Measurements from ENCODE around the gene TDRD1. TPM values are rescaled to one million over a fixed set of nuclear protein-coding genes. Genes with fewer than 3 reads are reported as not detected.

Gene TDRD1
- total RNA-seq, 1 experiment from 2014 or later: not detected

DNA sequence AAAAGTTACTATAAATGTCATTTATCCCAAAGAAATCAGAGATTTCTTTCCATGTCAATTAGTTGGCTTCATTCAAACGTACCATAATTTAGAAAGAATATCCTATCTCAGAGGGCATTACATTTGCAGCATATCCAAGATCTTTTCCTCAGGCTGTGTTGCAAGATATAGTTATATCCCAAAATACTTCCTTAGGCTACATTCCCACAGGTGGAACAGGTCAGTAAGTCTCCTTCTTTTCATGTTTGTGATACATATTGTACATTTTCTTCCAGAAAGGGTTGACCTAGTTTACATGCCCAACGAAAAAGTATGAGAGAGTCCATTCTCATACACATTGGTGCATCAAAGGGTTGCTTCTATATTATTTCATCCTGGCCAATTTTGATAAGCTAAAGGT, 33.0 kb downstream of the TDRD1 start:
- no peak for DNase-seq (ENCODE audit: low read depth, low spot score)
- in situ Hi-C loops (cut with HindIII; ENCODE audit: low pct_unique_long_range_greater_than_20kb, low sequenced_read_pairs): no loop called here

GRCh38 chr10:114215033-114215432, 35.9 kb downstream of the TDRD1 start:
- DNase-seq (ENCODE audit: low read depth, low spot score): no peak
- in situ Hi-C loops (cut with HindIII; ENCODE audit: low pct_unique_long_range_greater_than_20kb, low sequenced_read_pairs): no loop called here

DNA sequence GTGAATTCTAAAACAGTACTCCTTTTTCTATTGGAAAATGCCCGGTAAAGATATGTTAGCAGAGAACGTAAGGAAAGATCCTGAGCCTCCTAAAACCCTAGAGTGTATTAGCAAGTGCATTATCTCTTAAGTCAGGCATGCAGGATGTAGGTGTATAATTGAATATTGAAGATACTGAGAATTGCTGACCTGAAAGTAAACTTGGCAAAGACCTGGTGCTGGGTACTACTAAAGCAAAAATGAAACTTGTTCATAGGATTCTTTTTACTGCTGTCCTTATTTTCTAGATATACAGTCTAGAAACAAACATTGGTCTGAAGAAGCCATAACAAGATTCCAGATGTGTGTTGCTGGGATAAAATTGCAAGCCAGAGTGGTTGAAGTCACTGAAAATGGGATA, 41.1 kb downstream of the TDRD1 start:
- in situ Hi-C loops (cut with HindIII; ENCODE audit: low pct_unique_long_range_greater_than_20kb, low sequenced_read_pairs): no loop called here
- no peak for DNase-seq (ENCODE audit: low read depth, low spot score)

GRCh38 chr10:114221235-114221634, 42.1 kb downstream of the TDRD1 start:
- in situ Hi-C loops (cut with HindIII; ENCODE audit: low pct_unique_long_range_greater_than_20kb, low sequenced_read_pairs): no loop called here
- DNase-seq (ENCODE audit: low read depth, low spot score): no peak

DNA sequence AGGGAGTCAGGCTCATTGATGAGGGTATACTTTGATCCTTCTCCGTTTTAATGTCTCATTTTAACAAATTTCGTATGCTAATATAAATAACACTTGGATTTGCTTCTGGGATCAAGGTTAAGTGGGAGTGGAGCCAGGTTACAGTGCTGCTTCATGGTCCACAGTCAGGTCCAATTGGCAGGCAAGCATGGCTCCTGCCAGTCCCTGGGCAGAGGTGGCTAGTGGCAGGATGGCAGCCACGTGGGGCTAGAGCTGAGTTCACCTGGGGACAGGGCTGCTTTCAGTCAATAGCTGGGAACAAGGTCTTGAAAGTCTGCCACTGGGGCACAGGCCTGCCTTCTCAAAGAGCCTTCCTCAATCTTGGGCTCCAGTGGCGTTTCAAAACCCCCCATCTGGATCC, 43.9 kb downstream of the TDRD1 start:
- DNase-seq (ENCODE audit: low read depth, low spot score): no peak
- in situ Hi-C loops (cut with HindIII; ENCODE audit: low pct_unique_long_range_greater_than_20kb, low sequenced_read_pairs): no loop called here

GRCh38 chr10:114228156-114228555, 49.0 kb downstream of the TDRD1 start:
- in situ Hi-C loops (cut with HindIII; ENCODE audit: low pct_unique_long_range_greater_than_20kb, low sequenced_read_pairs): no loop called here
- no peak for DNase-seq (ENCODE audit: low read depth, low spot score)

DNA sequence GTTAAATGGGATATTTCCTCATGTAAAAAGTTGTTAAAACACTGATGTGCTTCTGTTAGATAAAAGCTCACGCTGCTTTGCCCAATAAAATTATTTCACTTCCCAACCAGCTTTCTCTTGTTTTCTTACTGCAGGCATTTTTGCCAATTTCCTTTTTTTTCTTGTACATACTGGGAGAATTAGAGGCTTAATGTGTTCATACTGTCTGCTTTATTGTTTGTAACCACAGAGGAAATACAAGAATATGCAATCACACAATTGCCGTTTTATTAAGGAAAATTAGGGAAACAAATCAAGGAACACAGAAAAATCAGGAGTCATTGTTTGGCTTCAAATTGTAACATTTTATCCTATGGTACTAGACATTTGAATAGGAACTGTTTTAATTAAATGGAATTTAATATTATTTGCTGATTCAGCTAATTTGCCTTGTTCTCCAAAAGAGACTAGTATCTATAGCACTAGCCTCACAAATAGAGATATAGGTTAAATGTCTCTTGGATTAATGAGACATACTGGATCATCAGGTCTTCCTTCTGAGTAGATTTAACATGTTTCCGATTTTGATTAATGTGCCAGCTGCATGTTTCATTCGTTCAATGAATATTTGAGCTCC, 53.5 kb downstream of the TDRD1 start:
- DNase-seq (ENCODE audit: low read depth, low spot score): no peak
- in situ Hi-C loops (cut with HindIII; ENCODE audit: low pct_unique_long_range_greater_than_20kb, low sequenced_read_pairs): no loop called here

DNA sequence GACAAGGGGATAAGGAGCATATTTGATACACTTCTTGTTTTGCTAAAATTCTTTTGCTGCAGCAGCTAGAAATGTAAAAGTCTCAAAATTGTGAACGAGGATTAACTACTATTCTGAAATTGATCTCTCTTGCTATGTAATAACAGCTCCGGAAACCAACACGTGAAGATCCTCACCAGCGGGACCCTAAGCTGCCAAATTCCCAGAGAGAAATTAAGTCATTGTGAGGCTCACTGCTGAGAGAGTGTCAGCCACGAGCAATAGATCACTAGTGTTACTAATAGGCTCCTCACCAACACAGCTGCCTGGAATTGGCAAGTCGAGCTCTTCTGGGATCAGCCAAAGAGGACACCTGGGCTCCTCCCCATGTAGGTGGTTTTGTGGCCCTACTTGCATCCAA, 54.3 kb downstream of the TDRD1 start:
- DNase-seq (ENCODE audit: low read depth, low spot score): no peak
- in situ Hi-C loops (cut with HindIII; ENCODE audit: low pct_unique_long_range_greater_than_20kb, low sequenced_read_pairs): no loop called here

DNA sequence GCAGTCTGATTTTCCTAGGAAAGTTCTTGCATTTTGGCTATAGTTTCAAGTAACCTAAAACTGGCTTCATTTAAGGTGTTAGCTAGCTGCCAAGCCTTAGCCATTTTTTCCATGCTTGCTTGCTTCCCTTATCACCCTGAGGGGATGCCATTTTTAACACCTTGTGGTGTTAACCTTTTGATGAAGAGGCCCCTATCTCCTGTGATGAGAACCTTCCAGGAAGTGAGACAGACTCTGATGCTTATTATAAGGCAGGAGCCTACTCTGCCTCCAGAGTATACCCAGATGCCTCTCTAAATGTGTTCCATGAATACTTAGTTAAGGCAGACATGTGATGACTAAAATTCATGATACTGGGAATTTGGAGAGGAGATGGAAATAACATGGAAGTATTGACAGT, 55.0 kb downstream of the TDRD1 start:
- in situ Hi-C loops (cut with HindIII; ENCODE audit: low pct_unique_long_range_greater_than_20kb, low sequenced_read_pairs): no loop called here

DNA sequence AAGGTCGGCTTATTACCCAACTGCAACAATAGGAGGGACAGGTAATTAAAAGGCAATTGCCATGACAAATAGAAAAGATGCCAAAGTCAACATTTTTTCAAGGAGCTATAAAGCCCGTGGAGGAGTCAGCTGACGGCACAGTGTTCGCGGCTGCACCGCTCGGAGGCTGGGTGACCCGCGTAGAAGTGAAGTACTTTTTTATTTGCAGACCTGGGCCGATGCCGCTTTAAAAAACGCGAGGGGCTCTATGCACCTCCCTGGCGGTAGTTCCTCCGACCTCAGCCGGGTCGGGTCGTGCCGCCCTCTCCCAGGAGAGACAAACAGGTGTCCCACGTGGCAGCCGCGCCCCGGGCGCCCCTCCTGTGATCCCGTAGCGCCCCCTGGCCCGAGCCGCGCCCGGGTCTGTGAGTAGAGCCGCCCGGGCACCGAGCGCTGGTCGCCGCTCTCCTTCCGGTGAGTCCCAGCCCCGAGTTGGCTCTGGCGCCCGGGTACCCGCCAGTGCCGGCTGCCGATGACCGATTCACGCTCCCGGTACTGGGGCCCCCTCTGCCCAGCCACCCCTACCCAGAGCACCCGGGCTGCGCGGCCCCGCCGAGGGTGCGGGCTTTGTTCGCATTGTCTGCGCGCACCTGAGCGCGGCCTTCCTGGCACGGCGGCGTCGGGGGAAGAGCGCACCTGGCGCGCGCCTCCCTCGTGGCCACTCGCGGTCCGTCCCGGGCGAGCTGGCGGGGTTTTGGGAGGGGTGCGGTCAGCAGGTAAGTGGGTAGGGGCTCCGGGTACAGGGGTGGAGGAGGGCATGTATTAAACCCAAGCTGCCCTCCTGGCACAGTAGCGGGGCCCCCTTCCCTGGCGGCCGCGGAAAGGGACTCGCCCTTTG, 60.2 kb downstream of the TDRD1 start, which contains the start of gene VWA2:
VWA2 (plus strand) TSS at position 138 of the 877 bp plus-strand sequence. CDS start 9,460 bp downstream, outside the sequence.
- in situ Hi-C loops (cut with HindIII; ENCODE audit: low pct_unique_long_range_greater_than_20kb, low sequenced_read_pairs): no loop called here
- DNase-seq (ENCODE audit: low read depth, low spot score): no peak

More for the DNA sequence above, 55.0 kb downstream of the TDRD1 start:
- no peak for DNase-seq (ENCODE audit: low read depth, low spot score)

GRCh38 chr10:114239994-114240345, 60.8 kb downstream of the TDRD1 start:
- DNase-seq (ENCODE audit: low read depth, low spot score): no peak
- in situ Hi-C loops (cut with HindIII; ENCODE audit: low pct_unique_long_range_greater_than_20kb, low sequenced_read_pairs): no loop called here

GRCh38 chr10:114242235-114242634, 63.1 kb downstream of the TDRD1 start:
- in situ Hi-C loops (cut with HindIII; ENCODE audit: low pct_unique_long_range_greater_than_20kb, low sequenced_read_pairs): no loop called here
- no peak for DNase-seq (ENCODE audit: low read depth, low spot score)

DNA sequence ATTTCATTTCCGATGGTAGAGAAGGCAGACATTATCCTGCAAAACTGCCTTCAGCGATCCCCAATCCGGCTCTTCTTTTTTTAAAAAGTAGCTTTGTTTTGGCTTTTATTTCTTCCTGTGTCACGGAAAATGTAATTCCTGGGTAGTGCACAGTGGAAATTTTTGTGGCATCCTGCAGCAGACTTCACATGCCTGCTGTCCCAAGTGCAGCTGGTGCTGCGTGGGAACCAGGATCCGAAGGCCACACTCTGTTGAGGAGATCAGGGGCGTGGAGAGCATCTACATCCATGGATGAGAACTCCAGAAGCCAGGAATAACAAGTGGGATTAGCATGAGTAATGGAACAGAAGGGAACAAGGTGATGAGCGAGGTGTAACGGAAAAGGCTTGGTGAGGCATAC, 64.5 kb downstream of the TDRD1 start:
- no peak for DNase-seq (ENCODE audit: low read depth, low spot score)
- in situ Hi-C loops (cut with HindIII; ENCODE audit: low pct_unique_long_range_greater_than_20kb, low sequenced_read_pairs): no loop called here

- DNase-seq (ENCODE audit: low read depth, low spot score): no peak
- in situ Hi-C loops (cut with HindIII; ENCODE audit: low pct_unique_long_range_greater_than_20kb, low sequenced_read_pairs): no loop called here
These were observed 65.0 kb downstream of the TDRD1 start for GRCh38 chr10:114244126-114244525.

- no peak for DNase-seq (ENCODE audit: low read depth, low spot score)
- in situ Hi-C loops (cut with HindIII; ENCODE audit: low pct_unique_long_range_greater_than_20kb, low sequenced_read_pairs): no loop called here
These were observed 66.1 kb downstream of the TDRD1 start for GRCh38 chr10:114245121-114245791.

DNA sequence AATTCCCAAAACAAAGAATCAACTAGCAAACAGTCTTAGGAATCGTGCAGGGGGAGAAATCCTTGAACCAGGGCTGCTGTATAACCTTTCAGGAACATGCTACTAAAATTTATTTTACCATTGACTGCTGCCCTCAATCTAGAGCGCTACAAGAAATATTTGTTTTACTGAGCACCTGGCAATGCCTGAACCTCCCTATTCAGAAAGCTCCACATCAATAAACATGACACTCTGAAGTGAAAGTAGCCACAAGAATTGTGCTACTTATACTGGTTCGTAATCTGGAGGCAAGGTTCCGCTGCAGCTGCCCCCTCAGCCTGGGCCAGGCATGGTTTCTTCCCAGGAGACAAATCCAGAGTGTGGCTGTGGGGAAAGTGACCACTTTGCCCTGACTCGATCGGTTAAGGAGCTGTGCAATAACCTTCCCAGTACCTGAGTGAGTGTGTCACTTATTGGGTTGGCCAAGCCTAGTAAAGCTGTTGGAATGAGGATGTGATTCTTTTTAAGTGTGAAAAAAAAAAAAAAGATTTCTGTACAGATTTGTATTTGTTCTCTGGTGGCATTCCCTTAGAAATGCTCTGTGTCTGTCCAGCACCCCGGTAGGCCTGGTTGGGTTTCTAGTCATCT, 67.6 kb downstream of the TDRD1 start:
- in situ Hi-C loops (cut with HindIII; ENCODE audit: low pct_unique_long_range_greater_than_20kb, low sequenced_read_pairs): no loop called here
- DNase-seq (ENCODE audit: low read depth, low spot score): no peak

GRCh38 chr10:114250236-114250635, 71.1 kb downstream of the TDRD1 start:
- no peak for DNase-seq (ENCODE audit: low read depth, low spot score)
- in situ Hi-C loops (cut with HindIII; ENCODE audit: low pct_unique_long_range_greater_than_20kb, low sequenced_read_pairs): no loop called here

DNA sequence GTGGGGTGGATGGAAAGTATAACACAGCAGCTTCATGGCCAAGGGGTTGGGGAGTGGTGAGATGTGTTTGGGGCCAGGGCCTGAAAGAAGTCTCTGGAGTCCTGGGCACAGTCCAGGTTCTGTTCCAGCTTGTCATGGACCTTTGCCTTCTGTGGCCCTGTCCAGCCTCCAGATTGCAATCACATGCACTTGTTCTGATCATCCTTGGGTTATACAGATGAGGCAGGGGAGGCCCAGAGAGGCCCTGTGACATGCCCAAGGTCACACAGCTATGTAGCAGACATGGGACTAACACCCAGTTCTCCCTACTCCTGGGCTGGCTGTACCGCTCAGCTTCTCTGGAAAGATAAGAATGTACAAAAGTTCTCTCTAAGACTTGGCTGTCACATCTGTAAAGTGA, 71.6 kb downstream of the TDRD1 start:
- DNase-seq (ENCODE audit: low read depth, low spot score): no peak

More for the DNA sequence above, 71.6 kb downstream of the TDRD1 start:
- in situ Hi-C loops (cut with HindIII; ENCODE audit: low pct_unique_long_range_greater_than_20kb, low sequenced_read_pairs): no loop called here

All from SK-MEL-5 (cell line).